Renal pelvis (tissue), 4 donors: ENCODE results near the gene USP6. TPM values are rescaled to one million over a fixed set of nuclear protein-coding genes. Genes with fewer than 3 reads are reported as not detected.
"Not testable (repeated sequence)": the region's sequence is repeated elsewhere in the genome, so short reads cannot be mapped to it uniquely, and the experiment has no call there.

Experiments used
- DNase-seq: peaks from one replicate; pipeline ENCODE4 v3.0.0-alpha.2; 2013
- polyA plus RNA-seq, 3 donors: library from polyadenylated mRNA; unstranded; fragments of 120-200 nt; gene quantifications; one replicate each; pipeline ENCODE4 v1.2.1, GENCODE V29; 2013; ENCODE audit not compliant: insufficient read length in 3 of 3

The USP6 gene
- polyA plus RNA-seq, 3 donors: 2.5 to 14.7 (median 5.1) TPM

DNA sequence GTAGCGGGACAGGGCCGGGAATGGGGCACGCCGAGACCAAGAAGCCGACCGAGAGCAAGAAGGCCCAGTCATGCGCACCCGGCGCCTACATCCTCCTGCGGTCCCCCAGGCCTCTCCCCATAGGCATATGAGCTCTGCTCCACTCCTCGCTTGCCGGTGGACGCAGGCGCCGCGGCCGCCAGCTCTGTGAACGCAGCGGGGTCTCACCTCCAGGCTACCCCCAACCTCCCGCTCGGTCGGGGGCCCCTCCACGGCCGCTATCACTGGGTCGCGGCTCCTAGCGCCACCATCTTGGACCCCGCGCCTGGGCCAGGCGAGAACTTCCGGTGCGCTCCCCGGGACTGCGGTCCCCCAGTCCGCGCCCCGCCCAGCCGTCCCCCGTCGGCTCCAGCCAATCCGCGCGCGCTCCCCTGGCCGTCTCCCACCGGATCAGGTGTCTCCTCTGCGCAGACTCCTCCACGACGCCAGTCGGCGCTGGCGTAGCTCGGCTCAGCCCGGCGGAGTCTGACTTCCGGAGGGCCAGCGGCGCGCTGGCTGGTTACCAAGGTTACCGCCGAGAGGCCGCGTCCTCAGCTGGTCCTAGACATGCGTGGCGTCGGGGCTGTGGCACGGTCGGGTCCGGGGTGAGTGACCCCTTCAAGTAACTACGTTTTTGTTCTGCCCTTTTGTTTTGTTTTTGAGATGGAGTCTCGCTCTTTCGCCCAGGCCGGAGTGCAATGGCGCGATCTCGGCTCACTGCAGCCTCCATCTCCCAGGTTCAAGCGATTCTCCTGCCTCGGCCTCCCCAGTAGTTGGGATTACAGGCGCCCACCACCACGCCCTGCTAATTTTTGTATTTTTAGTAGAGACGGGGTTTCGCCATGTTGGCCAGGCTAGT is 75.9 kb downstream of the USP6 start, which contains the start of gene ZNF594:
Gene ZNF594 (minus strand): TSS at position 328 of the 877 bp plus-strand sequence. CDS start 7,612 bp downstream, outside the sequence.
- DNase-seq: peak; percentile 97

DNA sequence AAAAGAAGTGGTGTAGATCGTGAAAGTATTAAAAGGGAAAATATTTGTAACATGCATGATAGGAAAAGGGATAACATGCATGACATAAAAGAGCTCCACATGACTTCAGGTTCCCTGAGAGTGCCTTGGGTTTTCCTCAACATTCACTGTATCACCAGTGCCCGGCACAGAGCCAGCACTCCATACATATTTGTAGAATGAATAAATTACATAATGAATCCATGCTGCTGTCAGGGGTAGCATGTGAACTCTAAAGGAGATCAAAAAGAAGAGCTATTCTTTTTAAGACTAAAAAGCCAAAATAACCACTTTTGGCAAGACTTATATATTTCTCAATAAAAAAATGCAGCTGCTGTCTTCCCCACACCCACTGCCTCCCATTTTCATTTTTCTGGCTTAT is 78.5 kb downstream of the USP6 start:
- no peak for DNase-seq

DNA sequence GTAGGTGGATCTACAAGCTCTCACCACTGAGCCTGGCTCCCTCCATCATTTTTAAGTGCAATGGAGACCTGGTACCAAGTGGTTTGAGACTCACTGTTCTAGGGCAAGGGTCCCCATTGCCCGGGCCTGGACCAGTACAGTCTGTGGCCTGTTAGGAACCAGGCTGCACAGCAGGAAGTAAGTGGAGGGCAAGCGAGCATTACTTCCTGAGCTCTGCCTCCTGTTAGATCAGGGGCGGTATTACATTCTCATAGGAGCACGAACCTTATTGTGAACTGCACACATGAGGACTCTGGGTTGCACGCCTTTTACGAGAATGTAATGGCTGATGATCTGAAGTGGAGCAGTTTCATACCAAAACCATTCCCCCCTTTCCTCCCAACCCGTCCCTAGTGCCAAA is 82.6 kb downstream of the USP6 start:
- no peak for DNase-seq

DNA sequence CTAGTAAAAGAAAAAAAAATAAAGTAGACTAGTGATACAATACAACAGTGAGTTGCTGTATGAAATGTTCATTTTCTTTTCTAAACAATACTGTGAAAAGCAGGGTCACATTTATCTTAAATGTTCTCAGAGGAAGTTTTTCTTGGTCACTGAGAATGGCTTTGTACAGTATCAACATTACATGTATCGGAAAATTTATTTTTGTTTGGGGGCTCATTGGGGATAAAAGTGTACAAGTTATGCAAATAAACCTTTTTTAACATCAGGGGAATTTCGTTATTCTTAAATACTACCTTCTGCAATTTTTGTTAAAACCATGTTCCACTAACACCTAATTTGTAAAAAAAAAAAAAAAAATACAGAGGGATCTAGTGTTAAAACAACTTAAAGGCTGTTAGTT is 84.5 kb downstream of the USP6 start:
- DNase-seq: no peak

DNA sequence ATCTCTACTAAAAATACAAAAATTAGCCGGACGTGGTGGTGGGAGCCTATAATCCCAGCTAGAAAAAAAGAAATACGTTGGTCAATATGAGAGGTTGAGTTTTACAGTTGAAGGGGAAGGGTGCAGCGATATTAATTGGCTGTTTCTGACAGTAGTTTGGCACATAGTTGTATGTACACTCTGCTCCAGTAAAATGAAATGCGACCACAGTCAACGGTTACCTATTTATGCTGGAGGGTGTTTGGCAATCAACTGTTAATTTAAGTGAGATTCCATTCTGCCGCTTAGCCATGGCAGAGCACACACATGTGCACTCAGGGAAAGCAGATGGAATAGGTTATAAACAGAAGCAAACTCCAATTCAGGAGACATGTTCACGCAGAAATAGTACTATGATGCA is 85.2 kb downstream of the USP6 start:
- DNase-seq: no peak

DNA sequence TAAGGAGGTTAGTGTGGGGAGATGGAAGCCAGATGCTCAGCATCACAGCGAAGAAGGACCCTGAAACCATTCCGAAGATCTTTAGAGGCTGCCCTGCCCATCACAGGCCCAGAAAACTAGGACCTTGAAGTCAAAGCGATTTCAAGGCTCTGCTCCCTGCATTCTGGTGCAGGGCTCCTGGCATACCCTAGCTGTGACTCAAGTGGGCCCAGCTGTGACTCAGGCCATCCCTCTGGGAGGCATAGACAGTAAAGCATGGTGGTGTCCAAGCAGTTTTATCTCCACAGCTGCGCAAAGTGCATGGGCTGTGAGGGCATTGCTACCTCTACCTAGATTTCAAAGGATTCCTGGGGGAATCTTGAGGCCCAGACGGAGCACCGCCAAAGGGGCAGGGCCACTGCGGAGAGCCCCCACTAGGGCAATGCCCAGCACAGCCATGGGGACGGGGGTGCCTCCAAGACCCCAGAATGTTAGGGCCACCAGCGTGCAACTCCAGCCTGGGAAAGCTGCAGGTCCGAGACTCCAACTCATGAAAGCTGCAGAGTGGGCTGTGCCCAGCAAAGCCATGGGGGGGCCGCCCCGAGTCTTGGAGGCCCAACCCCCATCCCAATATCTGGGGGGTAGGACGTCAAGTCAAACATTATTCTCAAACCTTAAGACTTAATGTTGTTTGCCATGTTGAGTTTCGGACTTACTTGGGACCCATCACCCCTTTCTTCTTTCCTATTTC is 87.5 kb downstream of the USP6 start:
- no peak for DNase-seq

DNA sequence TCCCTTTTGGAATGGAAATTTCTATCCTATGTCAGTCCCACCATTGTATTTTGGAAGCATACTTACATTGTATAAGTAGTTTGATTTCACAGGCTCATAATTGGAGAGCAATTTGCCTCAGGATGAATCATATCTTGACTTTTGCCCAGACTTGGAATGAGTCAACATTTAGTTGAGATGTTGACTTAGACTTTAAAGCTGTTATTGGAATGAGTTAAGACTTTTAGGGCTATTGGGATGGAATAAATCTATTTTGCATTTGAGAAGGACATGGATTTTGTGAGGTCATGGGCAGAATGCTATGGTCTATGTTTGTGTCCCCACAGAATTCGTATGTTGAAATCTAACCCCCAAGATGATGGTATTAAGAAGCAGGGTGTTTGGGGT is 88.1 kb downstream of the USP6 start:
- no peak for DNase-seq

DNA sequence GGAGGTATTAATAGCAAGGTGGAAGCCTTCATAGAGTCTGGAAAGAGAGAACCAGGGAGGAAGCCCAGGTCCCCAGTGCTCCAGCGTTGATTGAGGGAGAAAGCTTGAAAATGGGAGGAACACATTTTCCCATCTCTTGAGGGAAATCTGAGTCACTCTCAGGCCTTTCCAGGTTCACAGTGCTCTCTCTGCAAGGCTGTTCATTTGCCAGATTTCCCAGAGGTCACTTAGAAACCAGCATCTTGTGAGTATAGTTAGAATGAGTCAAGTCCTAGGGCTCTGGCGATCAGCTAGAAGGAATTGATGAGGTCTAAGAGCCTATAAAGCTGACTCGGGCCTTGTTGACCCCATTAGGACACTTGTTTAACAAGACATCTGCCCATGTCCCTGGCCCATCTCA is 93.6 kb downstream of the USP6 start:
- no peak for DNase-seq

DNA sequence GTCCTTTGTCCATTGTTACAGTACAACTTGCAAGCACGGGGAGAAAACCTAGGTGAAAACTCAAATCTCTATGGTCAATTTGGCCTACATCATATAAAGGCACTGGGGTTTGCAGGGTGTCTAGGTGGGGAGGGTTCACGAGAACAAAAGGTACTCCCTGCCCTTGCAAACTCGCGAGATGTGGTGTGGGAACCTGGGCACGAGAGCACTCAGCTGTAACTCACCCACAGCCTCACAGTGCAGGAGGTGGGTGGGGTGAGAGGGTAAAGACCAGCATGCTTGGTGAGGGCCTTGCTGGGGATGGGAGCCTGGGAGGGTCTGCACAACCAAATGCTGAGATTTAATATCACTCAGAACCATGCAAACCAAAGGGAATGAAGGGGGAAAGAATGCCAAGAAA is 94.3 kb downstream of the USP6 start:
- DNase-seq: no peak

DNA sequence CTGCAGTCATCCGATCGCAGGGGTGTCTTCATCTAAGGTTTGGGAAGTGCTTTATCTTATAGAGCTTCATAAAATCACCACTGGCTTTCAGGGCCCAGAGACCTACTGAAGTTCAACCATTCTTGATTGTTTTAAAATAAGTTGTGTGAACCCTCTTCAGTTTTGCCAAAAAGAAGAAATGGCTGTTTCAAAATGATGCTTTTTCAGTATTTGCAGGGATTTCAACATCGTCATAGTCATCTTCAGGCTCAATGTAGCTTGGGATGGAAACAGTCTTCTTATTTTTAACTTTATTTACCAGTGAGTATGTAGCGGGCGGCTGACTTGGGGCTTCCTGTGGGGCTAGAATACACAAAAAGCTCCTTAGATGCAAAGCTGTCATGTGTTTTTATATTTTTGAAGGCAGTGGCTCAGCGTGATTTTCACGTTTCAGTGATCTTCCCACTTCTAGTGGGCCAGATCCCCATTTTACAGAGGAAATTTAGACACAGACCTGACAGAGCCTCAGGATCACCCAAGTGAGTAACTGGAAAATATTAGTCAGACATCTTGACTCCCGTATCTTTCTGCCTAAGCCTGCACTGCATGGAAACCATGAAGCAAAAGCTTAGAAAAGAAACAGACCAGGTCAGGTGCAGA is 94.9 kb downstream of the USP6 start:
- no peak for DNase-seq

DNA sequence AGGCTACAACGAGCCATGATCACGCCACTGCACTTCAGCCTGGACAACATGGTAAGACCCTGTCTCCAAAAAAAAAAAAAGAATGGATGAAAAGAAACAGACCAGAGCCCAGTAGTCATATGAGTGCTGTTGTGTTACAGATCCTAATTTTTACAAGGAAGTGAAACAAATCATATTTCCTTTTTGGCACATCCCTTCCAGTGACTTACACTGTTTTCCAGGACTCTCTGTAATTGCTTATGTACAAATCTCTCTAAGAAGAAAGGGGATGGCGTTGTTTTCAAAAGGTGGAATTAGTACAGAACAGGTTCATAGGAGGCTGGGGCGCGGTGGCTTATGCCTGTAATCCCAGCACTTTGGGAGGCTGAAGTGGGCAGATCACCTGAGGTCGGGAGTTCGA is 95.6 kb downstream of the USP6 start:
- DNase-seq: no peak

DNA sequence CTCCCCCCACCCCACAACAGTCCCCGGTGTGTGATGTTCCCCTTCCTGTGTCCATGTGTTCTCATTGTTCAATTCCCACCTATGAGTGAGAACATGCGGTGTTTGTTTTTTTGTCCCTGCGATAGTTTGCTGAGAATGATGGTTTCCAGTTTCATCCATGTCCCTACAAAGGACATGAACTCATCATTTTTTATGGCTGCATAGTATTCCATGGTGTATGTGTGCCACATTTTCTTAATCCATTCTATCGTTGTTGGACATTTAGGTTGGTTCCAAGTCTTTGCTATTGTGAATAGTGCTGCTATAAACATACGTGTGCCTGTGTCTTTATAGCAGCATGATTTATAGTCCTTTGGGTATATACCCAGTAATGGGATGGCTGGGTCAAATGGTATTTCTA is 101.7 kb downstream of the USP6 start:
- not testable (repeated sequence) for DNase-seq

DNA sequence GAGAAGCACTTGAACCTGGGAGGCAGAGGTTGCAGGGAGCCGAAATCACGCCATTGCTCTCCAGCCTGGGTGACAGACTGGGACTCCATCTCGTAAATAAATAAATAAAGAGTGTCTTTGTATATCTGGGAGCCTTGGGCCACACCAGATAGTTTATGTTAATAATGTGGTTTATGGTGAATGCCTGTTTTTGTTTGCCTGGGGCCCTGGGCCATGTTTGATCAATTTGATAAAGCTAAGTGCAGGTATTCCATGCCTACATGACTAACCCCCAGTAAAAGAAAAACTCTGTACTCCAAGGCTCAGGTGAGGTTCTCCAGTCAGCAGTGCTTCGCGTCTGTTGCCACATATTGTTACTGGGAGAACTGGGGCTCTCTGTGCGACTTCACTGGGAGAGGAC is 103.7 kb downstream of the USP6 start:
- DNase-seq: no peak

DNA sequence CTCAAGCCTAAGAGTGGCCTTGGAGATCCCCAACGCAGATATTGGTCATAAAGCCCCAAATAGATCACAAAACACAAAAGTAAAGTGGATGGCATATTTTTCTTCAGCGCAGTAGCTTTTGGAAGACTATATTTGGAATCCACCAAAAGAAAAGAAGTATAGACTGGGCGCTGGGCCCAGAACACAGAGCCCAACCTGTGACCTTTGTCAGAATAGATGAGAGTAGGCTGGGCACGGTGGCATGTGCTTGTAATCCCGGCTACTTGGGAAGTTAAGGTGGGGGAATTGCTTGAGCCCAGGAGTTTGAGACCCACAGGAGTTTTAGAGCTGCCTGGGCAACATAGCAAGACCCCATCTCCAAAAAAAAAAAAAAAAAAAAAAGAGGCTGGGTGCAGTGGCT is 104.2 kb downstream of the USP6 start:
- no peak for DNase-seq

DNA sequence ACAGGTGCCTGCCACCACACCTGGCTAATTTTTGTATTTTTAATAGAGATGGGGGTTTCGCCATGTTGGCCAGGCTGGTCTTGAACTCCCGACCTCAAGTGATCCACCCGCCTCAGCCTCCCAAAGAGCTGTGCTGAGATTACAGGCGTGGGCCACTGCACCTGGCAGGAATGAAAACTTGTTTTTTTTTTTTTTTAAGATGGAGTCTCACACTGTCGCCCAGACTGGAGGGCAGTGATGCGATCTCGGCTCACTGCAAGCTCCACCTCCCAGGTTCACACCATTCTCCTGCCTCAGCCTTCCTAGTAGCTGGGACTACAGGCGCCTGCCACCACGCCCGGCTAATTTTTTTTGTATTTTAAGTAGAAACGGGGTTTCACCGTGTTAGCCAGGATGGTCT is 106.1 kb downstream of the USP6 start:
- not testable (repeated sequence) for DNase-seq

Other genes with a start within 250 kb of the USP6 start
- gene C17orf107, start 216.5 kb upstream of the USP6 start, polyA plus RNA-seq: 1 to 10 TPM; 1.6 to 2.1 (median 1.8) TPM
- 1 to 10 TPM; 1.1 to 2.7 (median 1.4) TPM for gene CHRNE, start 212.9 kb upstream of the USP6 start, polyA plus RNA-seq
- gene GP1BA, start 183.8 kb upstream of the USP6 start, polyA plus RNA-seq: 1 to 10 TPM; 2.1 to 2.7 (median 2.6) TPM
- 10 to 100 TPM; 77.1 to 93.9 (median 85.5) TPM for gene SLC25A11, start 176.0 kb upstream of the USP6 start, polyA plus RNA-seq
- 100 to 1,000 TPM; 129 to 146 (median 134) TPM for gene RNF167, start 175.8 kb upstream of the USP6 start, polyA plus RNA-seq
- 100 to 1,000 TPM; 401 to 502 (median 460) TPM for gene PFN1, start 167.5 kb upstream of the USP6 start, polyA plus RNA-seq
- 10 to 100 TPM; 26.2 to 30.9 (median 28.9) TPM for gene ENO3, start 164.9 kb upstream of the USP6 start, polyA plus RNA-seq
- gene SPAG7, start 148.2 kb upstream of the USP6 start, polyA plus RNA-seq: 100 to 1,000 TPM in 1 of 3 donors, 10 to 100 TPM in 2; 99.6 to 111 (median 100.0) TPM
- 10 to 100 TPM; 25.3 to 35.7 (median 34.8) TPM for gene CAMTA2, start 128.4 kb upstream of the USP6 start, polyA plus RNA-seq
- 1 to 10 TPM; 6.9 to 9.5 (median 9.3) TPM for gene INCA1, start 118.5 kb upstream of the USP6 start, polyA plus RNA-seq
- 10 to 100 TPM; 89.4 to 99.7 (median 90.9) TPM for gene KIF1C, start 118.1 kb upstream of the USP6 start, polyA plus RNA-seq
- under 1 TPM; 0.24 to 0.42 (median 0.41) TPM for gene SLC52A1, start 80.6 kb upstream of the USP6 start, polyA plus RNA-seq
- gene ZFP3, start 37.6 kb upstream of the USP6 start, polyA plus RNA-seq: 10 to 100 TPM; 13.7 to 16.9 (median 15.0) TPM
- 10 to 100 TPM; 21.8 to 50.0 (median 24.0) TPM for gene ZNF232, start 4.2 kb upstream of the USP6 start, polyA plus RNA-seq
- gene ZNF594, start 75.8 kb downstream of the USP6 start, polyA plus RNA-seq: 10 to 100 TPM; 18.7 to 27.6 (median 26.2) TPM
- 1 to 10 TPM in 2 of 3 donors, under 1 TPM in 1; 0.91 to 2.2 (median 1.4) TPM for gene SCIMP, start 118.8 kb downstream of the USP6 start, polyA plus RNA-seq
- gene RABEP1, start 166.3 kb downstream of the USP6 start, polyA plus RNA-seq: 10 to 100 TPM; 58.9 to 68.4 (median 59.0) TPM